ENCODE results near the gene TBKBP1.

TBKBP1 gene

GRCh38 chr17:47693731-47694580 lies at the start of gene TBKBP1:
TBKBP1 (plus strand) TSS chr17:47694161; CDS start chr17:47696113, 1,952 bp downstream.
- TF ChIP-seq, protein P1, sequence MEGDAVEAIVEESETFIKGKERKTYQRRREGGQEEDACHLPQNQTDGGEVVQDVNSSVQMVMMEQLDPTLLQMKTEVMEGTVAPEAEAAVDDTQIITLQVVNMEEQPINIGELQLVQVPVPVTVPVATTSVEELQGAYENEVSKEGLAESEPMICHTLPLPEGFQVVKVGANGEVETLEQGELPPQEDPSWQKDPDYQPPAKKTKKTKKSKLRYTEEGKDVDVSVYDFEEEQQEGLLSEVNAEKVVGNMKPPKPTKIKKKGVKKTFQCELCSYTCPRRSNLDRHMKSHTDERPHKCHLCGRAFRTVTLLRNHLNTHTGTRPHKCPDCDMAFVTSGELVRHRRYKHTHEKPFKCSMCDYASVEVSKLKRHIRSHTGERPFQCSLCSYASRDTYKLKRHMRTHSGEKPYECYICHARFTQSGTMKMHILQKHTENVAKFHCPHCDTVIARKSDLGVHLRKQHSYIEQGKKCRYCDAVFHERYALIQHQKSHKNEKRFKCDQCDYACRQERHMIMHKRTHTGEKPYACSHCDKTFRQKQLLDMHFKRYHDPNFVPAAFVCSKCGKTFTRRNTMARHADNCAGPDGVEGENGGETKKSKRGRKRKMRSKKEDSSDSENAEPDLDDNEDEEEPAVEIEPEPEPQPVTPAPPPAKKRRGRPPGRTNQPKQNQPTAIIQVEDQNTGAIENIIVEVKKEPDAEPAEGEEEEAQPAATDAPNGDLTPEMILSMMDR (conservative IDR thresholded peaks at IDR 0.05), result no peak
- peak within 1 kb of the TSS; percentile 92 for H3K27ac ChIP-seq

DNA sequence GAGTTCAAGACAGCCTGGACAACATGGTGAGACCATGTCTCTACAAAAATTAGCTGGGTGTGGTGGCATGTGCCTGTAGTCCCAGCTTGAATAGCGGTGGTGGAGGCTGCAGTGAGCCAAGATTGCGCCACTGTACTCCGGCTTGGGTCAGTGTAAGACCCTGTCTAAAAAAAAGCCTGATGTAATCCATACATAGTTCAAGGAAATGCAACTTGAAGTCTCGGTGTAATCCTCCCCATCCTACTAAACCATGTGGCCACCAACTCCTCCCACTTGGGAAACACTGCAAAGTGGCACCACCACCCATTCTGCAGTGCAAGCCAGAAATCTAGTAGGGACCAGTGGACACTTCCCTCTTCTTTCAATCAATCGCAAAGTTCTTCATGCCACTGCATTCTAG lies 49.6 kb upstream of the TBKBP1 start:
- no peak overlapping the region for H3K27ac ChIP-seq
- TF ChIP-seq, protein P1 (conservative IDR thresholded peaks at IDR 0.05), result no peak

- TF ChIP-seq, protein P1 (conservative IDR thresholded peaks at IDR 0.05), result no peak
- H3K27ac ChIP-seq, result peak within 1 kb of the TSS; percentile 94
Observed at GRCh38 chr17:47649153-47649971, 44.6 kb upstream of the TBKBP1 start, which contains the start of gene KPNB1. KPNB1 (plus strand) TSS chr17:47649919; CDS start chr17:47650245, 326 bp downstream.

DNA sequence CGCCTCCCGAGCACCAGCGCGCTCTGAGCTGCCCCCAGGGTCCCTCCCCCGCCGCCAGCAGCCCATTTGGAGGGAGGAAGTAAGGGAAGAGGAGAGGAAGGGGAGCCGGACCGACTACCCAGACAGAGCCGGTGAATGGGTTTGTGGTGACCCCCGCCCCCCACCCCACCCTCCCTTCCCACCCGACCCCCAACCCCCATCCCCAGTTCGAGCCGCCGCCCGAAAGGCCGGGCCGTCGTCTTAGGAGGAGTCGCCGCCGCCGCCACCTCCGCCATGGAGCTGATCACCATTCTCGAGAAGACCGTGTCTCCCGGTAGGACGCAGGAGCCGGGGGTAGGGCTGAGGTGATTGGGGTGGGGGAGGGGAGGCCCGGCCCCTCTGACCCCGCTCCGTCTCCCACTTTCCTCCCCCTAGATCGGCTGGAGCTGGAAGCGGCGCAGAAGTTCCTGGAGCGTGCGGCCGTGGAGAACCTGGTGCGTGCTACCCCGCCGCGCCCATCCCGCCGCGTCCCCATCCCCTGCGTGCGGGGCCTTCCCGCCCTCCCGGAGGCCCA lies 43.9 kb upstream of the TBKBP1 start:
- H3K27ac ChIP-seq, result peak overlapping the region; percentile 94
- TF ChIP-seq, protein P1 (conservative IDR thresholded peaks at IDR 0.05), result no peak

DNA sequence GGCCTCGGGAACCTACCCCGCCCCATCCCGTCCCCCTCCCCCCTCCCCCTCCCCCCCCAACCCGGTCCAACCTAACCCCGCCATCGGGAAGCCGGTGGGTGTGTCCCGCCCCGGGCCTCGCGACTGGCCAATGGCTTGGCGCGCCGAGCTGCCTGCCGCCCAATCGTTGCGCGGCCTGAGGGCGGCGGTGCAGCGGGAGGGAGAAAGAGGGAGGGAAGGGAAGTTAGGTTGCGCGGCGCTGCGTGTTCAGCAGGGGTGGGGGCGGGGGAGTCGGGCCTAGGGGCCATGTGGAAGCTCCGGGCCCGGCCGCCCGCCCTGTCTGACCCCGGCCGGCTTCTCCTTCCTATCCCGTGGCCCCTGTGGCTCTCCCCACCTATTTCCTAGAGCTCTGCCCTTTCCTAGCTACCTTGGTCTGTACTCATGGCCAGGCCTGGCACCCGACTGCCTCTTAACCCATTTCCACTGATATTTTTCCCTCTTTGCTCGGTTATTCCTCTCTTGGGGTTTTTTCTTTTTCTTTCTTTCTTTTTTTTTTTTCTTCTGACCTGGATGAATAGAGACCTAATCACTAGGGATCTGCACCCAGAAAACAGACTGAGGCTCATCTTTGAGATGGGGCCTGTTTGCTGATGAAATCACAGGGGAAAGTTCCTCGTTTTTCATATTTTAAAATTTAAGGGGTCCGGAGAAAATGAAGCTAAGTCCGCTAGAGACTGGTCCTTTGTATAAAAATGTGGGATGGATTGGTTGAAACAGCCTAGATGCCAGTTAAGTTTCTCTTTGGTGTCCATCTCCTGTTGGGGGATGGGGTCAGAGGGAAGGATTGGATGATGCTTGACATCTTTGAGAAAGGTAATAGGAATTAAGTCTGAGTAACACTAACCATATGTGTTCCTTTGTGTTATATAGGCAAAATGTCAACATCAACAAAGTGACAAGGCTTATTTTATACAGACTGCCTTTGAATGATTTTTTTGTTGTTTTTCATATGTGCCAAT lies 43.1 kb upstream of the TBKBP1 start:
- TF ChIP-seq, protein P1 (conservative IDR thresholded peaks at IDR 0.05), result no peak
- peak overlapping the region; percentile 94 for H3K27ac ChIP-seq

- TF ChIP-seq, protein P1 (conservative IDR thresholded peaks at IDR 0.05), result no peak
- peak overlapping the region; percentile 94 for H3K27ac ChIP-seq
Observed at GRCh38 chr17:47651704-47652103, 42.3 kb upstream of the TBKBP1 start.
